Activated naive CD4-positive, alpha-beta T cell treated with anti-CD3 and anti-CD28 coated beads, Interleukin-2, amount 50 U/mL, for 16 hours (primary cell): Measurements from ENCODE around the gene IRAK1.

Experiments used
- DNase-seq: peaks from one replicate; pipeline ENCODE4 v3.0.0-alpha.2; 2020

Gene IRAK1

GRCh38 chrX:153969904-153970356 is 49.8 kb downstream of the IRAK1 start:
- no peak for DNase-seq

GRCh38 chrX:153969125-153969903 is 50.4 kb downstream of the IRAK1 start:
- DNase-seq: no peak

GRCh38 chrX:153968754-153969124 is 51.0 kb downstream of the IRAK1 start:
- peak; percentile 51 for DNase-seq

GRCh38 chrX:153968255-153968654 is 51.4 kb downstream of the IRAK1 start:
- no peak for DNase-seq

GRCh38 chrX:153967536-153968224 is 52.0 kb downstream of the IRAK1 start:
- DNase-seq: no peak

- DNase-seq: peak; percentile 45
These were observed 52.7 kb downstream of the IRAK1 start for GRCh38 chrX:153966841-153967535.

GRCh38 chrX:153966283-153966688 is 53.4 kb downstream of the IRAK1 start:
- DNase-seq: no peak

GRCh38 chrX:153965406-153965805 is 54.3 kb downstream of the IRAK1 start:
- no peak for DNase-seq

GRCh38 chrX:153964105-153964504 is 55.6 kb downstream of the IRAK1 start:
- no peak for DNase-seq

- DNase-seq: no peak
These were observed 56.2 kb downstream of the IRAK1 start for GRCh38 chrX:153963546-153963945.

- DNase-seq: no peak
These were observed 58.4 kb downstream of the IRAK1 start for GRCh38 chrX:153961292-153961691.

- no peak for DNase-seq
These were observed 58.9 kb downstream of the IRAK1 start for GRCh38 chrX:153960786-153961185.
